HK-2 (cell line): ENCODE measurements around the gene SRCAP.
A peak's percentile ranks its signal among the peaks of the same experiment; 100 is the strongest.
"Not testable (repeated sequence)": the region's sequence is repeated elsewhere in the genome, so short reads cannot be mapped to it uniquely, and the experiment has no call there.

Source experiments
- DNase-seq: peaks from one replicate; pipeline ENCODE4 v3.0.0-alpha.2; 2018; ENCODE audit not compliant: unreplicated experiment

SRCAP gene

GRCh38 chr16:30698139-30698815 lies 694 bp upstream of the SRCAP start:
- peak; percentile 95 for DNase-seq

- no peak for DNase-seq
Measured at GRCh38 chr16:30699615-30700099, 686 bp downstream of the SRCAP start.

GRCh38 chr16:30700491-30700890 lies 1.5 kb downstream of the SRCAP start:
- no peak for DNase-seq

GRCh38 chr16:30700971-30701370 lies 2.0 kb downstream of the SRCAP start:
- DNase-seq: no peak

- DNase-seq: not testable (repeated sequence)
Measured at GRCh38 chr16:30703071-30703470, 4.1 kb downstream of the SRCAP start.

GRCh38 chr16:30703971-30704370 lies 5.0 kb downstream of the SRCAP start:
- no peak for DNase-seq

- DNase-seq: no peak
Measured at GRCh38 chr16:30706046-30706445, 7.1 kb downstream of the SRCAP start.

- DNase-seq: no peak
Measured at GRCh38 chr16:30710971-30711370, 12.0 kb downstream of the SRCAP start.

GRCh38 chr16:30711712-30712111 lies 12.7 kb downstream of the SRCAP start:
- DNase-seq: no peak

- DNase-seq: no peak
Measured at GRCh38 chr16:30715750-30716445, 16.9 kb downstream of the SRCAP start.

- no peak for DNase-seq
Measured at GRCh38 chr16:30720086-30720485, 21.1 kb downstream of the SRCAP start.

GRCh38 chr16:30720694-30721093 lies 21.7 kb downstream of the SRCAP start:
- no peak for DNase-seq

- DNase-seq: no peak
Measured at GRCh38 chr16:30721167-30721566, 22.2 kb downstream of the SRCAP start.

GRCh38 chr16:30721606-30722005 lies 22.6 kb downstream of the SRCAP start:
- DNase-seq: no peak

GRCh38 chr16:30722443-30722842 lies 23.5 kb downstream of the SRCAP start:
- DNase-seq: no peak

GRCh38 chr16:30722916-30723315 lies 23.9 kb downstream of the SRCAP start:
- DNase-seq: no peak

GRCh38 chr16:30723725-30724355 lies 24.9 kb downstream of the SRCAP start:
- no peak for DNase-seq

- no peak for DNase-seq
Measured at GRCh38 chr16:30724641-30725417, 25.9 kb downstream of the SRCAP start.

GRCh38 chr16:30725418-30725792 lies 26.4 kb downstream of the SRCAP start:
- no peak for DNase-seq

GRCh38 chr16:30728321-30728720 lies 29.4 kb downstream of the SRCAP start:
- no peak for DNase-seq

GRCh38 chr16:30728899-30729672 lies 30.1 kb downstream of the SRCAP start:
- DNase-seq: no peak
